PFSK-1 (cell line): ENCODE results near the gene PARVB.

Experiments used
- FOXP2 ChIP-seq: optimal IDR thresholded peaks from 2 replicates; pipeline ENCODE3; 2011; ENCODE audit warnings: borderline replicate concordance, control low read depth, inconsistent platforms; ENCODE audit not compliant: insufficient read depth; ENCODE audit errors: extremely low read length, extremely low read depth
- POLR2AphosphoS5 ChIP-seq: IDR thresholded peaks from 2 replicates; pipeline ENCODE4 v1.6.1; 2012; ENCODE audit warnings: low read depth, mild to moderate bottlenecking, control low read depth, low read length, moderate library complexity
- REST ChIP-seq, 2 experiments: IDR thresholded peaks; 2 replicates each; pipeline versions ENCODE4 v1.6.1 to v1.8.0; 2011 to 2012; ENCODE audit warnings: low read depth in 2 of 2, low read length in 2 of 2, control low read depth in 1 of 2, inconsistent platforms in 1 of 2, mild to moderate bottlenecking in 1 of 2, moderate library complexity in 1 of 2; ENCODE audit not compliant: insufficient read depth in 1 of 2
- SIN3A ChIP-seq: IDR thresholded peaks from 2 replicates; pipeline ENCODE4 v1.6.1; 2012; ENCODE audit warnings: mild to moderate bottlenecking, low read length, moderate library complexity, borderline replicate concordance; ENCODE audit not compliant: insufficient read depth
- TAF1 ChIP-seq: IDR thresholded peaks from 2 replicates; pipeline ENCODE4 v1.6.1; 2012; ENCODE audit warnings: low read length, control low read depth, borderline replicate concordance; ENCODE audit not compliant: insufficient read depth

The PARVB gene

GRCh38 chr22:43990044-43990443, 34.1 kb upstream of the PARVB start:
- no peak for TF ChIP-seq TAF1
- no peak for TF ChIP-seq FOXP2
- no peak for TF ChIP-seq SIN3A
- no peak for TF ChIP-seq POLR2AphosphoS5
- TF ChIP-seq REST (IDR thresholded peaks at IDR 0.05; ENCODE audit: insufficient read depth in 1 of 2, low read depth in 2 of 2, low read length in 2 of 2) = no peak

DNA sequence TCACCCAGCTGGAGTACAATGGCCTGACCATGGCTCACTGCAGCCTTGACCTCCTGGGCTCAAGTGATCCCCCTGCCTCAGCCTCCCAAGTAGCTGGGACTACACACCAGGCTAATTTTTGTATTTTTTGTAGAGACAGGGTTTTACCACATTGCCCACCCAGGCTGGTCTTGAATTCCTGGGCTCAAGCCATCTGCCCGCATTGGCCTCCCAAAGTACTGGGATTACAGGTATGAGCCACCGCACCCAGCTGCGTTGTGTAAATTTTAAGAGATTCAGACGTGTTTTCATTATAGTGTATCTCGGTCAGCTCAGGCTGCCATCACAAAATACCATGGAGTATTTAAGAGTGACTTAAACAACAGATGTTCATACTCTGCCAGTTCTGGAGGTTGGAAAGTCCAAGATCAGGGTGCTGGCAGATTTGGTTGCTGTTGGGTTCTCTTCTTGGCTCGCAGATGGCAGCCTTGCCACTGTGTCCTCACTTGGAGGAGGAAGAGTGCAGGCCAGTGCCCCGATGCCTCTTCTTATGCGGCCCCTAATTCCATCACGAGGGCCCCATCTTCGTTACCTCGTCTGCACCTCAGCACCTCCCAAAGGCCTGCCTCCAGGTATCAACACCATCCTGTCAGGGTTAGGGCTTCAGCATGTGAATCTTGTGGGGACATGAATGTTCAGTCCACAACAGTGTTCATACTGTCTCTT, 32.6 kb upstream of the PARVB start:
- TF ChIP-seq SIN3A = no peak
- no peak for TF ChIP-seq POLR2AphosphoS5
- TF ChIP-seq TAF1 = no peak
- no peak for TF ChIP-seq FOXP2
- TF ChIP-seq REST (IDR thresholded peaks at IDR 0.05; ENCODE audit: insufficient read depth in 1 of 2, low read depth in 2 of 2, low read length in 2 of 2) = no peak

DNA sequence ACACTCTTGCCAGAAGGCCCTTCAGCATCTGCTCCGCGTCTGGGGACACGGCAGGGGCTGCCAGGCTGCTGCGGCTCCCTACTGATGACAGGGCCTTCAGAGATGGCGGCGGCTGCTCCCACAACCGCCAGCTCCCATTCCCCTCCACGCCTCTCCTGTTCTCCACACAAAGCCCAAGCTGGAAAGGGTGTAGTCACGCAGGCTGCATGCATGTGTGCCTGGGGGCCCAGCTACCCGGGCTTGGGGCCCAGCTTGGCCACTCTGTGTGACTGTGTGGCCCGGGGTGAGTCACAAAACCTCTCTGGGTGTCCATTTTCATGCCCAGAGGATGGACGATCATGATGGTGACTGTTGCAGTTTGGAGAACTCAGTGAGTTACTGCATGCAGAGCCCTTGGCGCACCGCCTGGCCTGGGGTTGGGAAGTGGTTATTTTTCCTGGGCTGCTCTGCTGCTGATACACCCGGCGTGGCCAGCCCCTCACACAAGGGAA, 31.7 kb upstream of the PARVB start:
- TF ChIP-seq TAF1 = no peak
- TF ChIP-seq REST (IDR thresholded peaks at IDR 0.05; ENCODE audit: insufficient read depth in 1 of 2, low read depth in 2 of 2, low read length in 2 of 2) = no peak
- no peak for TF ChIP-seq SIN3A
- TF ChIP-seq FOXP2 = no peak
- TF ChIP-seq POLR2AphosphoS5 = no peak

DNA sequence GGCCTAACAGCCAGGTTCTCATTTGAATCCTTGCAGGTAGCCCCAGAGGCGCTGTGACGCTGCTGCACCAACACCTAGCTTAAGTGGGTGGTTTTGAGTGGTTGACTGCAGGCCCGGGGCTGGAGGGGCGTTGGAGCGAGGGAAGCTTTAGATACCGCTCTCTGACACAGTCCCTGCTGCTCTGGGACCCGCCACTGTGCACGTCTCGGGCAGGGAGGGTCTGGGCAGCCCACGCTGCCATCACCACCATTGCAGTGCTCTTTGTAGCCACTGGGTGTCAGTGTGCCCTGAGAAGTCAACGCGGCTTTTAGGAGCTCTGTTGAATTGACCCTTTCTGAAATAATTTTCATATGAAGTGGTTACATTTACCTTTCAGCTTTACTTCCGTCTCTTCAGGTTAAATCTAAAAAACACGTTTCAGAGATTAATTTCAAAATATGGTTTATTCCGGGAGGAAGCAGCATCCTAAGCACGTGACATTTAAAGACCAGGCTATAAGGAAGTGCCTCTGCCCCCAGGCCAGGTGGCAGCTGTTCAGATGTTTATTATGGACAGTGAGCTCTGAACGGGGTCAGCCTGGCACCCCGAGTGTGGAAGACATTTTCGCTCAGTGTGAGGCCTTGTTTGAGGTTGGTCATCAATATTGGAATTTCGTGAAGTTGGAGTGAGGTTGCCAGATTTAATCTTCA, 30.9 kb upstream of the PARVB start:
- TF ChIP-seq POLR2AphosphoS5 (no peak), FOXP2 (no peak), SIN3A (no peak), REST (IDR thresholded peaks at IDR 0.05; ENCODE audit: insufficient read depth in 1 of 2, low read depth in 2 of 2, low read length in 2 of 2) (no peak), TAF1 (no peak)
